OCI-LY7 (cell line): ENCODE data around the gene KRT83. TPM values are rescaled to one million over a fixed set of nuclear protein-coding genes. Genes with fewer than 3 reads are reported as not detected.

Experiments used
- BruUV-seq: library from RNA; stranded (reverse); fragments of 400-500 nt; replicated peaks from 2 replicates; lab custom pipeline; 2021; lab: Mats Ljungman, UMichigan
- CTCF ChIA-PET: fragments of 300-600 bp; sonication (Branson Sonifier 250); formaldehyde crosslinking; loops from one replicate; lab custom pipeline; 2022; ENCODE audit warnings: antibody characterized with exemption; ENCODE audit not compliant: unreplicated experiment; lab: Charles Lee
- POLR2A ChIA-PET: fragments of 300-600 bp; sonication (Branson Sonifier 250); formaldehyde crosslinking; loops from one replicate; lab custom pipeline; 2022; ENCODE audit warnings: antibody characterized with exemption; lab: Charles Lee
- DNase-seq: peaks from one replicate; pipeline ENCODE4 v3.0.0-alpha.2; 2015; ENCODE audit warnings: low spot score
- H2AFZ ChIP-seq: fragments of 200-600 bp; sonication (generic), shearing (Covaris generic); 2 replicates; pipeline ENCODE4 v1.6.1; 2014; ENCODE audit warnings: mild to moderate bottlenecking, antibody characterized with exemption, low read length, moderate library complexity
- H3K27ac ChIP-seq: fragments of 200-600 bp; sonication (generic); 2 replicates; pipeline ENCODE4 v1.5.1; 2014; ENCODE audit warnings: mixed run types, low read depth, mild to moderate bottlenecking, moderate library complexity, low read length, inconsistent platforms; ENCODE audit not compliant: poor library complexity, severe bottlenecking
- H3K36me3 ChIP-seq: fragments of 200-600 bp; sonication (generic); 2 replicates; pipeline ENCODE4 v1.6.1; 2014; ENCODE audit warnings: mild to moderate bottlenecking, antibody characterized with exemption, low read length, moderate library complexity, mixed read lengths; ENCODE audit not compliant: insufficient read depth
- H3K4me1 ChIP-seq: fragments of 200-600 bp; sonication (generic); 2 replicates; pipeline ENCODE4 v1.5.1; 2014; ENCODE audit warnings: mild to moderate bottlenecking, low read length; ENCODE audit not compliant: insufficient read depth, poor library complexity, severe bottlenecking
- H3K4me2 ChIP-seq: fragments of 200-600 bp; sonication (generic); 2 replicates; pipeline ENCODE4 v1.6.1; 2014; ENCODE audit warnings: mild to moderate bottlenecking, low read length
- H3K4me3 ChIP-seq: fragments of 200-600 bp; sonication (generic); 2 replicates; pipeline ENCODE4 v1.5.1; 2014; ENCODE audit warnings: mild to moderate bottlenecking, low read depth, low read length; ENCODE audit not compliant: poor library complexity, severe bottlenecking
- H3K79me2 ChIP-seq: fragments of 200-600 bp; sonication (generic); 2 replicates; pipeline ENCODE4 v1.6.1; 2016; ENCODE audit warnings: low read depth, mild to moderate bottlenecking, low read length, moderate library complexity, mixed read lengths; ENCODE audit not compliant: insufficient read depth
- H3K9me2 ChIP-seq: fragments of 200-600 bp; sonication (generic); 2 replicates; pipeline ENCODE4 v1.6.1; 2016; ENCODE audit warnings: mild to moderate bottlenecking, low read length, mixed read lengths; ENCODE audit not compliant: insufficient read depth
- H3K9me3 ChIP-seq: fragments of 200-600 bp; sonication (generic); 2 replicates; pipeline ENCODE4 v1.6.1; 2014; ENCODE audit warnings: mild to moderate bottlenecking, mixed run types, low read length, mixed read lengths
- H4K20me1 ChIP-seq: fragments of 200-600 bp; sonication (generic); 2 replicates; pipeline ENCODE4 v1.6.1; 2014; ENCODE audit warnings: mild to moderate bottlenecking, antibody characterized with exemption, low read length, moderate library complexity, mixed read lengths; ENCODE audit not compliant: insufficient read depth
- EZH2phosphoT487 ChIP-seq: fragments of 200-600 bp; sonication (generic); IDR thresholded peaks from 2 replicates; pipeline ENCODE4 v1.6.1; 2018; ENCODE audit warnings: low read depth, borderline replicate concordance, mild to moderate bottlenecking, mixed run types, antibody characterized with exemption, low read length, moderate library complexity, mixed read lengths
- intact Hi-C: fragments of 100-400 bp; cut with micrococcal nuclease; formaldehyde crosslinking; loops from one replicate; pipeline ENCODE4 v1.10.0; 2022; ENCODE audit not compliant: unreplicated experiment
- total RNA-seq, 2 experiments: library from RNA; depleted of rRNA in 1 of 2; stranded (reverse); fragments of >200 nt in 1 of 2; shearing (Covaris generic) in 1 of 2; gene quantifications; 2 replicates each; pipeline ENCODE4 v1.2.3, GENCODE V29; 2014 to 2022
- TF ChIP-seq, protein P1 (sequence below): fragments of 200-600 bp; sonication (generic); conservative IDR thresholded peaks from 2 replicates; pipeline ENCODE4 v1.5.1; 2014; ENCODE audit warnings: mild to moderate bottlenecking, antibody characterized with exemption, low read length, moderate library complexity, mixed read lengths

KRT83 gene
- total RNA-seq, 2 experiments from 2014 or later, result not detected

DNA sequence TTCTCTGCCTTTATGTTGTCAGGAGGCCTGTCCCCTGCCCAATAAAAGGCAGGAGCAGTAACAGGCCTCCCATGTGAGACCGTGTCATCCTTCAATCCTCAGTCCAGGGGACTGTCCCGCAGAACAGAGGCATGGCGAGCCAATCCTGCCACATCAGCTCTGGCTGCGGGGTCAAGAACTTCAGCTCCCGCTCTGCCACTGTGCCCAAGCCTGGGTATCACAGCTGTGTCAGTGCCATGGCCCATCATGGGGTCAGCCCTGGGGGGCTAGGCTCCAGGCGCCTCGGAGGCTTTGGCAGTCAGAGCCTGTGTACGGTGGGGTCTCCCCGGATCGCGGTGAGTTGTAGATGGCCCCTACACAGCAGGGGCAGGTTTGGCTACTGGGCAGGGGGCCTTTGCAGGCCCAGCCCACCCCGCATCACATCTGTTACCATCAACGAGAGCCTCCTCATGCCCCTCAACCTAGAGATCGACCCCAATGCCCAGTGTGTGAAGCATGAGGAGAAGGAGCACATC, 19.9 kb upstream of the KRT83 start:
- no peaks in the 10 kb centered on the region for H3K79me2 ChIP-seq
- H3K4me1 ChIP-seq, result no peaks in the 10 kb centered on the region
- H4K20me1 ChIP-seq, result no peaks in the 10 kb centered on the region
- no TSS peak for BruUV-seq
- H3K27ac ChIP-seq, result no peak overlapping the region
- no peak overlapping the region for H2AFZ ChIP-seq
- no peak for DNase-seq
- ChIA-PET CTCF (no interaction called here), POLR2A (no interaction called here)
- no peak overlapping the region for H3K4me2 ChIP-seq
- no peaks in the 10 kb centered on the region for H3K36me3 ChIP-seq
- H3K9me3 ChIP-seq, result no peaks in the 10 kb centered on the region
- no peak overlapping the region for H3K4me3 ChIP-seq
- no peaks in the 10 kb centered on the region for H3K9me2 ChIP-seq
- no peak for TF ChIP-seq EZH2phosphoT487
- TF ChIP-seq, protein P1, sequence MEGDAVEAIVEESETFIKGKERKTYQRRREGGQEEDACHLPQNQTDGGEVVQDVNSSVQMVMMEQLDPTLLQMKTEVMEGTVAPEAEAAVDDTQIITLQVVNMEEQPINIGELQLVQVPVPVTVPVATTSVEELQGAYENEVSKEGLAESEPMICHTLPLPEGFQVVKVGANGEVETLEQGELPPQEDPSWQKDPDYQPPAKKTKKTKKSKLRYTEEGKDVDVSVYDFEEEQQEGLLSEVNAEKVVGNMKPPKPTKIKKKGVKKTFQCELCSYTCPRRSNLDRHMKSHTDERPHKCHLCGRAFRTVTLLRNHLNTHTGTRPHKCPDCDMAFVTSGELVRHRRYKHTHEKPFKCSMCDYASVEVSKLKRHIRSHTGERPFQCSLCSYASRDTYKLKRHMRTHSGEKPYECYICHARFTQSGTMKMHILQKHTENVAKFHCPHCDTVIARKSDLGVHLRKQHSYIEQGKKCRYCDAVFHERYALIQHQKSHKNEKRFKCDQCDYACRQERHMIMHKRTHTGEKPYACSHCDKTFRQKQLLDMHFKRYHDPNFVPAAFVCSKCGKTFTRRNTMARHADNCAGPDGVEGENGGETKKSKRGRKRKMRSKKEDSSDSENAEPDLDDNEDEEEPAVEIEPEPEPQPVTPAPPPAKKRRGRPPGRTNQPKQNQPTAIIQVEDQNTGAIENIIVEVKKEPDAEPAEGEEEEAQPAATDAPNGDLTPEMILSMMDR, result no peak
- intact Hi-C loops, result no loop called here

DNA sequence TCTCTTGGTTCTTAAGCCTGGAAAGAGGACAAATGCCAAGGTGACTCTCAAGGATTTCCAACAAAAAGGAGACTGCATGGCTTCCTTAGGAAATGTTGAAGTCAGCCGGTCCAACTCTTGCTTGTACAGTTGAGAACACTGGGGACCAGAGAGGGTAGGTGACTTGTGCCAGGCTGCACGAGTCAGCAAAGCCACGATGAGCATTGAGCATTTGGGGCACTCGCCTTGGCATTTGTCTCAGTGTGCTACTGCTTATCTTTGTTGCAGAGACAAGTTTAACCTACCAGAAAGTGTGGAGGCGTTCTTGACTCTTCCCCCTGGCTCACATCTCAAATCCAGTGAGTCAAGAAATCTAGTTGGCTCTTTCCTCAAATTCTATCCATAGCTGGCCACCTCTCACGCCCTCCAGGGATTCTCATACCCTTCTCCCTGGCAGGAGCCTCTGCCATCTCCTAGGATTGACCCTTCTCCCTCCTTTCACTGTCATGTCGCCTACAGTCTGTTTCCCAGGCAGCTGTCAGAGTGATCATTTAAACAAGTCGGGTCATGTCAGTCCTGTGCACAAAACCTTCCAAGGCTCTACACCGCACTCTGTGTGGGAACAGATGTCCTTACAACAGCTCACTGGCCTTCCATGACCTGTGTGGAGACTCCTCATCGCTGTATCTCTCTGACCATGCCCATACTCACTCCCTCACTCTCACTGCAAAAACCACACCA, 17.2 kb upstream of the KRT83 start:
- CTCF ChIA-PET, result no interaction called here

More for the DNA sequence above, 17.2 kb upstream of the KRT83 start:
- Histone ChIP-seq H3K79me2 (no peaks in the 10 kb centered on the region), H2AFZ (no peak overlapping the region), H4K20me1 (no peaks in the 10 kb centered on the region), H3K36me3 (no peaks in the 10 kb centered on the region), H3K4me2 (no peak overlapping the region), H3K27ac (no peak overlapping the region), H3K4me3 (no peak overlapping the region), H3K9me2 (no peaks in the 10 kb centered on the region), H3K4me1 (no peaks in the 10 kb centered on the region), H3K9me3 (no peaks in the 10 kb centered on the region)
- TF ChIP-seq EZH2phosphoT487, result no peak
- TF ChIP-seq, protein P1, result no peak
- no TSS peak for BruUV-seq
- intact Hi-C loops, result no loop called here
- POLR2A ChIA-PET, result interaction anchor here (1.2 kb wide), 1 partner anchor 16 kb away, joined by 3 read pairs; no protein-coding TSS in a partner anchor
- no peak for DNase-seq
